Measurements from ENCODE around the gene GPR18. TPM values are rescaled to one million over a fixed set of nuclear protein-coding genes. Genes with fewer than 3 reads are reported as not detected.

GPR18 gene
- total and polyA plus RNA-seq, 11 donors: 0.04 to 1.1 (median 0.34) TPM; not detected in 8

DNA sequence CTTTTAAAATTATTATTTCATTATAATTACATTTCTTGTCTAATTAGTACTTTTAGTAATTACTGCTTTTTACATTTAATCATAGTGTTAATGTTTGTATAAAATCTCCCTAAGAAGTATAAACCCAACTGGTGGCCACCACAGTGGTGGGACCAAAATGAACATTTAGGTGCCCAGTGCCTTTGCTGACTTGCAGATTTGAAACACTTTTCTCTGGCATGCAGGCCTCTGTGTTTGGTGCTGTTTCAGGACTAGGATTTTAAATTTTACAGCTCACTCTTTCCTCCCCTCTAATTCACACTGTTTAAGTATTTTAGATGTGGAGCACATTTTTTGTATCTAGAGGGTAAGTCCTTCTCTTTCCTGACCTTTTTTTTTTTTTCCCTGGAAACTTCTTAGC, 40.1 kb downstream of the GPR18 start:
- H3K4me3 ChIP-seq: no peak overlapping the region
- ATAC-seq: peak in 1 of 4 donors; percentile 23
- peaks cover 0 to 97% (median 40%) of the 10 kb centered on the region in 12 donors for H3K4me1 ChIP-seq
- H3K27ac ChIP-seq: peak overlapping the region; percentile 44 to 79 (median 64)
- intact Hi-C loops (cut with DNase I): no loop called here
- peaks cover 0 to 4% (median 0%) of the 10 kb centered on the region in 9 donors for H3K36me3 ChIP-seq
- no peaks in the 10 kb centered on the region for H3K27me3 ChIP-seq
- TF ChIP-seq, protein P1, sequence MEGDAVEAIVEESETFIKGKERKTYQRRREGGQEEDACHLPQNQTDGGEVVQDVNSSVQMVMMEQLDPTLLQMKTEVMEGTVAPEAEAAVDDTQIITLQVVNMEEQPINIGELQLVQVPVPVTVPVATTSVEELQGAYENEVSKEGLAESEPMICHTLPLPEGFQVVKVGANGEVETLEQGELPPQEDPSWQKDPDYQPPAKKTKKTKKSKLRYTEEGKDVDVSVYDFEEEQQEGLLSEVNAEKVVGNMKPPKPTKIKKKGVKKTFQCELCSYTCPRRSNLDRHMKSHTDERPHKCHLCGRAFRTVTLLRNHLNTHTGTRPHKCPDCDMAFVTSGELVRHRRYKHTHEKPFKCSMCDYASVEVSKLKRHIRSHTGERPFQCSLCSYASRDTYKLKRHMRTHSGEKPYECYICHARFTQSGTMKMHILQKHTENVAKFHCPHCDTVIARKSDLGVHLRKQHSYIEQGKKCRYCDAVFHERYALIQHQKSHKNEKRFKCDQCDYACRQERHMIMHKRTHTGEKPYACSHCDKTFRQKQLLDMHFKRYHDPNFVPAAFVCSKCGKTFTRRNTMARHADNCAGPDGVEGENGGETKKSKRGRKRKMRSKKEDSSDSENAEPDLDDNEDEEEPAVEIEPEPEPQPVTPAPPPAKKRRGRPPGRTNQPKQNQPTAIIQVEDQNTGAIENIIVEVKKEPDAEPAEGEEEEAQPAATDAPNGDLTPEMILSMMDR (IDR thresholded peaks at IDR 0.05): no peak
- TF ChIP-seq POLR2A (IDR thresholded peaks at IDR 0.05): no peak
- DNase-seq: no peak
- peaks cover 0 to 8% (median 0%) of the 10 kb centered on the region in 12 donors for H3K9me3 ChIP-seq

DNA sequence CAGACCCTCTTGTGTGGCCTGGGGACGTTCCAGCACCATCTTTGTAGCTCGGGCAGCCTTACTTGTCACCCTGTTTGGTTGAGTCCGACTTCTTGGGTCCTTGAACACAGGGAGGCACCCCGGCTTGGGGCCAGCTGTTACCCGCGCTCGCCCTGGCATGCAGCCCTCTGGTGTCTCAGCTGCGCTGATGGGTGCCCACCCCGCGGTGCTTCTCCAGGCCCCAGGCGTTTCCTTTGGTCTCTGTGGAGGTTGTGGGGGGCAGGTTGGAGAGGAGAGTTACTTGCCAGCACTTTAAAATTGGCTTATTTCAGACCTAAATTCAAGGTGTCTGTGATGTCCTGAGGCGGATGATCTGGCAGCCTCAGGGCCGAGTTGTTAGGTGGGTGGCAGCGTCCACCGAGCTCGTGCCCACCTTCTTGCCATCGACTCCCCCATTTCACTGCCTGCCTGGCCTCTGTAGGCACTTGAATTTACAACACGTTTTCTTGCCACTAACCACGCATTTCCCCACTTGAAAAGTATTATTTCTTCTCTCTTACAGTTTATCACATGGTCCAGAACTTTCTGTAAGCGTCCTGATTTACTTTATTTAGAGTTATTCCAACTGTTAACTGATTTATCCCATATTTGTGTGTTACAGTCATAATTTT, 40.6 kb downstream of the GPR18 start:
- WGBS, 4 donors: 79 to 85% (median 84%) methylated on average over 20 of the region's 20 CpGs
- Histone ChIP-seq H3K36me3 (peaks cover 0 to 4% (median 0%) of the 10 kb centered on the region in 9 donors), H3K9me3 (peaks cover 0 to 3% (median 0%) of the 10 kb centered on the region in 12 donors), H3K27me3 (no peaks in the 10 kb centered on the region), H3K27ac (peak overlapping the region in 11 of 12 donors; percentile 46 to 79 (median 65)), H3K4me3 (no peak overlapping the region), H3K4me1 (peaks cover 0 to 97% (median 40%) of the 10 kb centered on the region in 12 donors)
- ATAC-seq (peak in 1 of 4 donors; percentile 4), DNase-seq (peak in 1 of 5 donors; percentile 48)
- intact Hi-C loops (cut with DNase I): no loop called here
- no peak for TF ChIP-seq POLR2A (IDR thresholded peaks at IDR 0.05)
- TF ChIP-seq, protein P1 (IDR thresholded peaks at IDR 0.05): no peak

DNA sequence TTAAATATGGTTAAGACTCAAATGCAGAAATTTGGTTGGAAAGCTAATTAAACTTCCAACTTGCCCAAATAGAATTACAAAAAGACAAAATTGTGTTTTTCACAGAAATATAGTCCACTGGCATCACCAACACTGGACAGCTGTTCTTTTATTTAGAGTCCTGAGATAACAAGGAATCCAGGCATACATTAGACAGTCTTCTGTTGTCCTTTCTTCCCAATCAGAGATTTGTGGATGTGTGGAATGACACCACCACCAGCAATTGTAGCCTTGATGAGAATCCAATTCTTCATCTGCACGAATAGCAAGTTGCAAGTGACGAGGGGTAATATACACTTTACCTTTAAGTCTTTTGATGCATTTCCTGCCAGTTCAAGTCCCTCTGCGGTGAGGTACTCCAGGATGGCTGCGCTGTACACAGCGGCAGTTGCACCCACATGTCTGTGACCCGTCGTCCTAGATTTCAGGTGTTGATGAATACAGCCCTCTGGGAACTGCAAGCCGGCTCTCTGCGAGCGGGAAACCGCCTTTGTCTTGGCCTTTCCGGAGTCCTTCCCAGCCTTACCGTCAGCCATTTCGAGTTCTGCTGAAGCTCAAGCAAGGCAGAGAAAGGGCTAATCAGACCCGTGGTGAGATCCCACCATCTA, 42.9 kb downstream of the GPR18 start:
- TF ChIP-seq, protein P1 (IDR thresholded peaks at IDR 0.05): no peak
- TF ChIP-seq POLR2A (IDR thresholded peaks at IDR 0.05): no peak
- H3K9me3 ChIP-seq: no peaks in the 10 kb centered on the region
- no peaks in the 10 kb centered on the region for H3K27me3 ChIP-seq
- peak in 2 of 5 donors; percentile 34 to 56 for DNase-seq
- WGBS, 4 donors: 71 to 76% (median 74%) methylated on average over 15 of the region's 15 CpGs
- peak overlapping the region in 9 of 12 donors; percentile 19 to 54 (median 41) for H3K27ac ChIP-seq
- ATAC-seq: peak in 2 of 4 donors; percentile 17 to 44
- H3K4me3 ChIP-seq: peak overlapping the region in 3 of 12 donors; percentile 9 to 39 (median 13)
- peaks cover 0 to 4% (median 0%) of the 10 kb centered on the region in 9 donors for H3K36me3 ChIP-seq
- intact Hi-C loops (cut with DNase I): no loop called here
- peaks cover 0 to 78% (median 32%) of the 10 kb centered on the region in 12 donors for H3K4me1 ChIP-seq

DNA sequence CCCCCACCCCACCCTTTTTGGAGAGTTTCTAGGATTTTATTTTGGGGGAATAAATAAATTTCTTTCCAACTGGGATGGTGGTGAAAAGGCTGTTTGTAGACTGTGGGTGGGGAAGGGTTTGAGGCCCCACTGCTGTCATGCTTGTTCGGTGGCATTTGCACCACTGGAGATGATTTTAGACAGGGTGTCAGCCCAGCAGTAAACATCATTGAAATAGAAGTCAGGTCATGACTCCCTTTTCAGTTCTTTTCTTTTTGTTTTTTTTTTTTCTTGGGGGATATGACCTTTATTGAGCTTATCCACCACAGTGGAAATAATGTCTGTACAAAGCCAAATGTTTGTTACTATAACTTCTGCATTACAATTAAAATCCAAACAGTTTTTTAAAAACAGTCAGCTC, 43.4 kb downstream of the GPR18 start:
- Histone ChIP-seq H3K4me3 (no peak overlapping the region), H3K36me3 (peaks cover 0 to 4% (median 0%) of the 10 kb centered on the region in 9 donors), H3K9me3 (no peaks in the 10 kb centered on the region), H3K4me1 (peaks cover 0 to 72% (median 29%) of the 10 kb centered on the region in 12 donors), H3K27ac (peak overlapping the region in 8 of 12 donors; percentile 22 to 54 (median 44)), H3K27me3 (no peaks in the 10 kb centered on the region)
- WGBS, 4 donors: 44 to 67% (median 56%) methylated on average over 1 of the region's 1 CpG
- no peak for DNase-seq
- intact Hi-C loops (cut with DNase I): no loop called here
- ATAC-seq: no peak
- TF ChIP-seq, protein P1 (IDR thresholded peaks at IDR 0.05): no peak
- TF ChIP-seq POLR2A (IDR thresholded peaks at IDR 0.05): no peak
